Mucosa of rectum (tissue), 2 donors: ENCODE results near the gene LGALS9C.
"Not testable (repeated sequence)": the region's sequence is repeated elsewhere in the genome, so short reads cannot be mapped to it uniquely, and the experiment has no call there.

ENCODE experiments used
- H3K27ac ChIP-seq, 2 donors: one replicate each; pipeline ENCODE4 v1.7.0; 2013; ENCODE audit warnings: inconsistent platforms in 2 of 2, low read depth in 2 of 2, low read length in 2 of 2
- H3K27me3 ChIP-seq, 2 donors: one replicate each; pipeline ENCODE4 v1.7.0; 2013; ENCODE audit warnings: low read length in 2 of 2; ENCODE audit not compliant: control insufficient read depth in 2 of 2, insufficient read depth in 2 of 2
- H3K36me3 ChIP-seq, 2 donors: one replicate each; pipeline ENCODE4 v1.7.0; 2013; ENCODE audit warnings: low read length in 2 of 2; ENCODE audit not compliant: control insufficient read depth in 2 of 2, insufficient read depth in 2 of 2
- H3K4me1 ChIP-seq, 2 donors: one replicate each; pipeline ENCODE4 v1.7.0; 2013; ENCODE audit warnings: low read length in 2 of 2, mild to moderate bottlenecking in 1 of 2; ENCODE audit not compliant: control insufficient read depth in 2 of 2, insufficient read depth in 2 of 2
- H3K4me3 ChIP-seq, 2 donors: one replicate each; pipeline ENCODE4 v1.7.0; 2013; ENCODE audit warnings: low read length in 2 of 2
- H3K9ac ChIP-seq, 2 donors: one replicate each; pipeline ENCODE4 v1.7.0; 2013; ENCODE audit warnings: low read length in 2 of 2, low read depth in 1 of 2, mild to moderate bottlenecking in 1 of 2
- H3K9me3 ChIP-seq, 2 donors: one replicate each; pipeline ENCODE4 v1.7.0; 2013; ENCODE audit warnings: low read length in 2 of 2; ENCODE audit not compliant: control insufficient read depth in 2 of 2
- donor health status: healthy.
- donor health status: Normal muscosa, but diverticular disease.

The LGALS9C gene

DNA sequence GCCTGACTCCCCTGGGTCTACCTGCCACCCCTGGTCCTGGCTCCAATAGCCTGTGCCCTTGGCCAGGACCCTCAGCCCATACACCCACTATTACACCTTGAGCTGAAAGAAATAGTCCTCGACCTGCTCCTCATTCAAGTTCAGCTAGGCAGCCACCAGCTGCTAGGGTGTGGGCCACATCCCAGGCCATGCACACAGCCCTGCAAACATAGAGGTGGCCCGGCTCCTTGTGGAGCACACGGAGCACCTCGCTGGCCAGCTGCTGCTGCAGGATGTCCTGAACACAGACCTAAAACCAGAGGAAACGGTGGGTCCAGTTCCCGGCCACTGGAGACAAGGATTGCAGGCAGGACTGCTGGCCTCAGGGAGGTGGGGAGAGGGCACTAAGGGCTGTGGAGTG lies 22.5 kb downstream of the LGALS9C start:
- H3K27ac ChIP-seq, H3K4me1 ChIP-seq, H3K9me3 ChIP-seq, H3K9ac ChIP-seq, H3K4me3 ChIP-seq, H3K36me3 ChIP-seq, H3K27me3 ChIP-seq: not testable (repeated sequence)

DNA sequence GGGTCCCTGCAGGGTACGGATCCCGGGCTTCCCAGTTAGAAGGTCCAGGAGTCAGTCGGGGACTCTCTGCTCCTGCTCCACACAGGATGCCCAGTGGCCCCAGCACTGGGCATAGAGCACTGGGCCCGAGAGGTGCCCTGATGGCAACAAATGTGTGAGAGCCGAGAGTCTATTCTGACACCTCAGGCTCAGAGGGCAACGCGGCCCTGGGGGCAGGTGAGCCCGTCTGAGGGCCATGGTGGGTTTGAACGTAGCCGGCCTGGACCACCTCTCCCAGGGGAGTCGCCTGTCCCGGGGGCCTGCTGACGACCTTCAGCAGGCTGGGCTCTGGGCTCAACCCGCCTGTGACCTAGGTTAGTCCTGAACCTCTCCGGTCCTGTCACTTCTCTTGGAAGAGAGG lies 23.2 kb downstream of the LGALS9C start:
- not testable (repeated sequence) for H3K4me1 ChIP-seq, H3K27ac ChIP-seq, H3K36me3 ChIP-seq, H3K4me3 ChIP-seq, H3K9me3 ChIP-seq, H3K9ac ChIP-seq, H3K27me3 ChIP-seq

DNA sequence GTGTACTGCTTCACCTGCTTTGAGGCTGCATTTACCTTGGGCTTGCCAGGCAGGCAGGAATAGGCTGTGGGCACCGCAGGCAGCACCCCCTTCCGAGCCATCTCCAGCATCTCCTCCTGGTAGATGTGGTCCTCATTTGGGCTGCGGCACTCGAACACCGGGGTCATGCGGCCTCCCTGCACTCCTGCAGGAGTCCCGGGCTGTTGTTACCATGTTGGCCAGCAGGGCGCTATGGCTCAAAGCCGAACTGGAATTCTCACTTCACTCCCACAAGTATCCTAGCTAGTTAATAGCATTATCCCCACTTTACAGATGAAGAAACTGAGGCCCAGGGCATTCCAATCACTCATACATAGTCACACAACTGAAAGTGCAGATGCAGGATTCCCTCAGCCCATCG lies 23.7 kb downstream of the LGALS9C start:
- H3K4me3 ChIP-seq, H3K9ac ChIP-seq, H3K9me3 ChIP-seq, H3K4me1 ChIP-seq, H3K36me3 ChIP-seq, H3K27me3 ChIP-seq, H3K27ac ChIP-seq: not testable (repeated sequence)

DNA sequence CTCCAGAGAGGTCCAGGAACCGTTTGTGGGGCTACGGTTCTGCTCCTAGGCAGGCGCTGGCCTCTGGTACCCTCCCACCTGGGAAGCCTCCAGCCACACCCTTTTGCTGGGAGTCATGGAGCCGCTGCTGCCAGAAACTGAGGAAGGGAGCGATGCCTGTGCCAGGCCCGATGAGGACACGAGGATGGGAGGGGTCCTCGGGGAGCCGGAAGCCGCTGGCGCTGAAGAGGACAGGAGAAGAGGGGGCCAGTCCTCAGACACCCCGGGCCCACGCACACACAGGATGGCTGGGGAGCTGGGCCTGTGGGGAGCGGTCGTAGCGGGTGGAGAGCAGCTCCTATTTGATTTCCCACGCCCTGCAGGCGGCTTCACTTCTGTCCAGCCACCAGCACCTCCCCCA lies 24.2 kb downstream of the LGALS9C start:
- H3K9me3 ChIP-seq, H3K9ac ChIP-seq, H3K36me3 ChIP-seq, H3K4me1 ChIP-seq, H3K27me3 ChIP-seq, H3K4me3 ChIP-seq, H3K27ac ChIP-seq: not testable (repeated sequence)

DNA sequence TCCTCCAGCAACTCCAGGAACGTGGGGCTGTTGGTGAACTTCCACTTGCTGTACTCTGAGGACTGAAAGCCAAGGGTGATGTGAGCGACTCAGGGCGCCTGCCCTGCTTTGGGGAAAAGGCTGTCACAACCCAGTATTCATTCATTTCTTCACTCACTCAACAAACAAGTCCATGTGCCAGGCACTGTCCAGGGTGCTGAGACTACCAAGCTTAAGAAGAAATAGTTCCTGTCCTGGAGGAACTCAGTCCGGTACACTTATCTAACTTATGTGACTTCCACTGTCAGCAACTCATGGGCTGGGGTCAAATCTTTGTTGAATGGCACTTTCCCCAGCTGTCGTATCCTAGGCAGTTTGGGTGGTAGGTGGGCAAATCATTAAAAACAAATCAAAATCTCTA lies 26.6 kb downstream of the LGALS9C start:
- H3K27ac ChIP-seq = not testable (repeated sequence)

DNA sequence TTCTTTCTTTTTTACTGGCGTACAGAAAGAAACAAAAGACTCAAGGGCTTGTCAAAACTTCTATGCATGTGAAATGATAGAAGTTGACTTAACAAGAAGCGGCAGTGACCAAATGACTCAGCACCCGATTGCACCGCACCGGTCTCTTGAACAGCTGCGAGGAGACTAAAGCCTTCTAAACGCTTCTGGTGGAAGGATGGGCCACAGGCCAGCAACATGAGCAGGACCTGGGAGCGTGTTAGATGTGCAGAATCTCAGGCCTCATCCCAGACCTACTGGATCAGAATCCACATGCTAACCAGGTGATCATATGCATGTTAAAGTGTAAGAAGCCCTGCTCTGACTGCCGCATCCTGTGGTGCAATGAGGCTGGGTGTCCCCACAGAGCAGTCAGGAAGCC lies 31.1 kb downstream of the LGALS9C start:
- not testable (repeated sequence) for H3K9ac ChIP-seq, H3K9me3 ChIP-seq, H3K4me3 ChIP-seq, H3K27me3 ChIP-seq, H3K4me1 ChIP-seq, H3K27ac ChIP-seq, H3K36me3 ChIP-seq

More for the DNA sequence above, 26.6 kb downstream of the LGALS9C start:
- not testable (repeated sequence) for H3K36me3 ChIP-seq, H3K9me3 ChIP-seq, H3K27me3 ChIP-seq, H3K4me1 ChIP-seq, H3K9ac ChIP-seq, H3K4me3 ChIP-seq

DNA sequence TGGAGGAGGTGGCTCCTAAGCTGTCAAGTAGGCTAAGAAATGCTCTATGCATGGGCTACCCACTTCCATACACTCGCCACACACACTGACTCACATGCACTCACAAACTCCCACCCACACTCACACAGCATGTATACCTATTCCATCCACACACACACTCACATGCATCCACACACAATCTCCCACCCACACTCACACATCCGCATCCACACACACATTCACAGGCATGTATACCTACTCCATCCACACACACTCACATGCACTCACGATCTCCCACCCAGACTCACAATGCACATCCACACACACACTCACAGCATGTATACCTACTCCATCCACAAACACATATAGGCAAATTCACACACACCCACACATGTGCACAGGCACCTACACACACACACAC lies 32.1 kb downstream of the LGALS9C start:
- not testable (repeated sequence) for H3K4me3 ChIP-seq, H3K27me3 ChIP-seq, H3K36me3 ChIP-seq, H3K9ac ChIP-seq, H3K27ac ChIP-seq, H3K9me3 ChIP-seq, H3K4me1 ChIP-seq

DNA sequence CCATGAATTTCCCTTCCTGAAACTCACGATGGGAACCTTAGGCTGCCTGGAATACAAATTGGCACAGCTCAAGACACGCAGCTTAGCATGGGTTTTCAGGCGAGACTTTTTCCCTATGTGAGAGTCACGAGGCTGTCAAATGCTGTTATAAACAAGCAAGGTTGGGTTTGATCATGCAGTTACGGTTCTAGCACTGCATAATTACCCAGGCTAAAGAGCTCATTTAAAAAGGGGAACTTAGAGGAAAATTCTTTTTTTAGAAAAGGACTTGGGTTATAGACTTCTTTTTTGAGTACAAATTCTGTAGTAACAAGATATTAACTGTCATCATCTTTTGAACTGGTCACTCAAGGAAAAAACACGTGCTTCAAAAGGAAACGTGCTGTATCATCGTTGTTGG lies 44.5 kb downstream of the LGALS9C start:
- not testable (repeated sequence) for H3K9me3 ChIP-seq, H3K27me3 ChIP-seq, H3K36me3 ChIP-seq, H3K4me1 ChIP-seq, H3K27ac ChIP-seq, H3K4me3 ChIP-seq, H3K9ac ChIP-seq

DNA sequence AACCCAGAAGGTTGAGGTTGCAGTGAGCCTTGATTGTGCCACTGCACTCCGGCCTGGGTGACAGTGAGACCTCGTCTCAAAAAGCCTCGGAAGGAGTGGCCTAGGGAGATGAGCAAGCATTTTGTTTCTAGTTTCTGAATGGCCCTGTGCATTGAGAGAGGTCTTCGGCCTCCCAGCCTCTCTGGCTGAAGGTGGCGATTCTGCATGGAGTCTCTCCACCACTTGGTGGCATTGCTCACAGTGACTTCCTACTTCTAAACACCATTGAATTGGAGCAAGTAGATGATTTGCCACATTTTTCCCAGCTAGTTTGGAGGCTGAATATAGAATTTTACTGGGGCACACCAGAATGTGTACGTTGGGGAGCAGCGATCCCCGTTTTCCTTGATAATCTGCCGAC lies 48.4 kb downstream of the LGALS9C start:
- H3K9ac ChIP-seq, H3K36me3 ChIP-seq, H3K4me1 ChIP-seq, H3K4me3 ChIP-seq, H3K27me3 ChIP-seq, H3K9me3 ChIP-seq, H3K27ac ChIP-seq: not testable (repeated sequence)

DNA sequence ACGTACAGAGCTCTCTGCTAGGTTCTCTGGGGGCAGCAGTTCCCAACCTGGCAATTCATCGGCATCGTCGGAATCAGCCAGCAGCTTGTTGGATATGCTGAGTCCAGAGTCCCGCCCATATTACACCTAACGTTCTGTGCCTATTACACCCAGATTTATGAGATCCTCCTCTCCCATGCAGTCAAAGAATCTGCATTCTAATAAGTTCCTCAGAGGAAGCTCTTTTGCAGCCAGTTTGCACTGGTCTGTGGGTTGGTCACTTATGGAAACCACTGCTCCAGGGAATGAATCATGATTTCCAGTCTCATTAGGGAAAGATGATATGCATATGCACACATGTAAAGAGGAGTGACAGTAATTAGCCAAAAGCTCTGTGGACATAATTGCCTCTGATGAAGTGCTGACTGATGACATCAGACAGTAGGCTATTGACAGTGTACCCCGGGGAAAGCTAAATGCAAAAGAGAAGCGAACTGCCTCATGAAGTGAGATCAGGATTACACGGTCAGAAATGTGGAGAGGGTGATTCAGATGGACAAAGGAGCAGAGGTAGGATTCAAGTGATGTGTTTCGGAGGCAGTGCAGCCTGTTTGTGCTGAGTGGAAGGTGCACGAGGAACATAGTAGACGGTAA lies 49.7 kb downstream of the LGALS9C start:
- H3K9me3 ChIP-seq, H3K27me3 ChIP-seq, H3K27ac ChIP-seq, H3K4me1 ChIP-seq, H3K36me3 ChIP-seq, H3K9ac ChIP-seq, H3K4me3 ChIP-seq: not testable (repeated sequence)

DNA sequence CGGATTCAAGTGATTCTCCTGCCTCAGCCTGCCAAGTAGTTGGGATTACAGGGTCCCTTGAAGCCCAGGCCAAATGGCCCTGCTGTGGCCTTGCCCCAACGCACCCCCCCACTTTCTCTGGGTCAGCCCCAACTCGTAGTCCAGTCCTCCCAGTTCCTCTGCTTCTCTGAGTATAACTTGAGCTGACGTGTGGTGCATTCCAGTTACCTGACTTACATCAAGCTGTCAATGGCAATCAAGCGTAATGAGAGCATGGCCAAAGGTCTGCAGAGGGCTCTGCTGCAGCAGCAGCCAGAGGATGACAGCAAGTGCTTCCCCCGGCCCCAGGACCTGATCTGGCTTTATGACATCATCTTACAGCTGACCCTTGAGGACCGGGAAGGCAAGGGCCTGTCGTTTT lies 50.8 kb downstream of the LGALS9C start:
- H3K27me3 ChIP-seq, H3K4me1 ChIP-seq, H3K9me3 ChIP-seq, H3K9ac ChIP-seq, H3K27ac ChIP-seq, H3K36me3 ChIP-seq, H3K4me3 ChIP-seq: not testable (repeated sequence)
